ENCODE results near the gene OLFML3.
"Not testable (repeated sequence)": the region's sequence is repeated elsewhere in the genome, so short reads cannot be mapped to it uniquely, and the experiment has no call there.

The OLFML3 gene

GRCh38 chr1:113978863-113979702 lies at the start of gene OLFML3:
Gene OLFML3 (plus strand): TSS chr1:113979474. CDS start chr1:113979517, 43 bp downstream.
- no peak for DNase-seq (ENCODE audit: low read depth)

GRCh38 chr1:113929750-113930498 lies 49.4 kb upstream of the OLFML3 start:
- DNase-seq (ENCODE audit: low read depth) = peak; percentile 74

GRCh38 chr1:113930499-113931161 lies 48.6 kb upstream of the OLFML3 start:
- DNase-seq (ENCODE audit: low read depth) = peak; percentile 82

GRCh38 chr1:113931451-113931851 lies 47.8 kb upstream of the OLFML3 start:
- no peak for DNase-seq (ENCODE audit: low read depth)

GRCh38 chr1:113934006-113934405 lies 45.3 kb upstream of the OLFML3 start:
- DNase-seq (ENCODE audit: low read depth) = no peak

GRCh38 chr1:113934511-113935055 lies 44.7 kb upstream of the OLFML3 start:
- no peak for DNase-seq (ENCODE audit: low read depth)

- no peak for DNase-seq (ENCODE audit: low read depth)
Observed at GRCh38 chr1:113935176-113935575, 44.1 kb upstream of the OLFML3 start.

GRCh38 chr1:113935970-113936369 lies 43.3 kb upstream of the OLFML3 start:
- no peak for DNase-seq (ENCODE audit: low read depth)

- no peak for DNase-seq (ENCODE audit: low read depth)
Observed at GRCh38 chr1:113937146-113937545, 42.1 kb upstream of the OLFML3 start.

- no peak for DNase-seq (ENCODE audit: low read depth)
Observed at GRCh38 chr1:113938192-113938591, 41.1 kb upstream of the OLFML3 start.

- peak; percentile 28 for DNase-seq (ENCODE audit: low read depth)
Observed at GRCh38 chr1:113940365-113941244, 38.7 kb upstream of the OLFML3 start.

- DNase-seq (ENCODE audit: low read depth) = no peak
Observed at GRCh38 chr1:113941245-113941559, 38.1 kb upstream of the OLFML3 start.

GRCh38 chr1:113942527-113942926 lies 36.7 kb upstream of the OLFML3 start:
- no peak for DNase-seq (ENCODE audit: low read depth)

GRCh38 chr1:113943028-113943811 lies 36.1 kb upstream of the OLFML3 start:
- DNase-seq (ENCODE audit: low read depth) = no peak

- DNase-seq (ENCODE audit: low read depth) = no peak
Observed at GRCh38 chr1:113945329-113945728, 33.9 kb upstream of the OLFML3 start.

GRCh38 chr1:113946112-113946511 lies 33.2 kb upstream of the OLFML3 start:
- no peak for DNase-seq (ENCODE audit: low read depth)

GRCh38 chr1:113946678-113947387 lies 32.4 kb upstream of the OLFML3 start:
- DNase-seq (ENCODE audit: low read depth) = no peak

- no peak for DNase-seq (ENCODE audit: low read depth)
Observed at GRCh38 chr1:113947388-113948107, 31.7 kb upstream of the OLFML3 start.

GRCh38 chr1:113948151-113948550 lies 31.1 kb upstream of the OLFML3 start:
- not testable (repeated sequence) for DNase-seq (ENCODE audit: low read depth)
